ENCODE results near the gene SH2B2. TPM values are rescaled to one million over a fixed set of nuclear protein-coding genes. Genes with fewer than 3 reads are reported as not detected.

SH2B2 gene
- total RNA-seq, 4 donors from 2014 or later: 3.3 to 7.5 (median 3.7) TPM

- no peak for TF ChIP-seq CTCF (IDR thresholded peaks at IDR 0.05; ENCODE audit: low read depth)
Measured at GRCh38 chr7:102288285-102288930, 1.7 kb downstream of the SH2B2 start.

- TF ChIP-seq CTCF (IDR thresholded peaks at IDR 0.05; ENCODE audit: low read depth): no peak
Measured at GRCh38 chr7:102289057-102289456, 2.4 kb downstream of the SH2B2 start.

GRCh38 chr7:102291056-102291915, 4.6 kb downstream of the SH2B2 start:
- TF ChIP-seq CTCF (IDR thresholded peaks at IDR 0.05; ENCODE audit: low read depth): no peak

GRCh38 chr7:102291916-102292267, 5.2 kb downstream of the SH2B2 start:
- no peak for TF ChIP-seq CTCF (IDR thresholded peaks at IDR 0.05; ENCODE audit: low read depth)

- no peak for TF ChIP-seq CTCF (IDR thresholded peaks at IDR 0.05; ENCODE audit: low read depth)
Measured at GRCh38 chr7:102292813-102293798, 6.4 kb downstream of the SH2B2 start.

GRCh38 chr7:102294589-102294988, 7.9 kb downstream of the SH2B2 start:
- TF ChIP-seq CTCF (IDR thresholded peaks at IDR 0.05; ENCODE audit: low read depth): no peak

All from subcutaneous adipose tissue (tissue), 4 donors.